T follicular helper cell (primary cell): ENCODE results near the gene PAK1IP1.
"Not testable (repeated sequence)": the region's sequence is repeated elsewhere in the genome, so short reads cannot be mapped to it uniquely, and the experiment has no call there.

Source experiments
- DNase-seq: peaks from one replicate; pipeline ENCODE4 v3.0.0-alpha.2; 2020; ENCODE audit warnings: low read depth

Gene PAK1IP1

DNA sequence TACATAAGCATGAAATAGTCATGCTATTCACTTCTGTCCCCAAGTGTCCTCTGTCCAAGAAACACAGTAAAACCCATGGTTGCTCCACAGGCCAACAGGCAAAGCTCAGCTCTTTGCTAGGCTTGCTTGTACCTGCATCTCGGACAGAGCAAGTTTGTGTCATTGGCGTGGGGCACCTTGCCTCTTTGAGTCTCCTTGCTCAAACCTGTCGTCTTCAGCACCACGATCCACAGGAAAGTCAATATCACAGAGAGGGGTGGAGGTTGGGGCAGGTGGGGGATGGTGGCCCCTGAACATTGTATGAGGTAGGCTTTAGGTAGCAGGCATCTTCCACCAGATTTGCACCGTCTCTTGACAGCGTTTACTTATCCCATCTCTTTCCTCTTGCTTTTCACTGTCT, 48.7 kb downstream of the PAK1IP1 start:
- DNase-seq, result no peak

DNA sequence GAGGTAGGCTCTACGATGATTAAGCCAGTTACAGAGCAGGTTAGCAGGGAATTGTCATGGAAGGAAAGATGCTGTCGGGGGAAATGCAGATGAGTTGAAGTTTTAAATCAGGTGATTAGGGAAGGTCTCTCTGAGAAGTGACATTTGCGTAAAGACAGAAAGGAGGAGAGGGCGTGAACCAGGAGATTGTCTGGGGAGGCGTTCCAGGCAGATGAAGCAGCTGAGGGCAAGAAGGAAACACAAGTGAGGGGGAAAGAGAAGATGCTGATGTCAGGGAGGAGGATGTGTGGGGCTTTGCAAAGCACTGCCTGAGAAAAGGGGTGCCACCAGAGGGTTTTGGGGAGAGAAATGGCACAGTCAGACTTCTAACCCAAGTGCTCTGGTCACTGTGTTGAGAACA, 50.3 kb downstream of the PAK1IP1 start:
- no peak for DNase-seq

DNA sequence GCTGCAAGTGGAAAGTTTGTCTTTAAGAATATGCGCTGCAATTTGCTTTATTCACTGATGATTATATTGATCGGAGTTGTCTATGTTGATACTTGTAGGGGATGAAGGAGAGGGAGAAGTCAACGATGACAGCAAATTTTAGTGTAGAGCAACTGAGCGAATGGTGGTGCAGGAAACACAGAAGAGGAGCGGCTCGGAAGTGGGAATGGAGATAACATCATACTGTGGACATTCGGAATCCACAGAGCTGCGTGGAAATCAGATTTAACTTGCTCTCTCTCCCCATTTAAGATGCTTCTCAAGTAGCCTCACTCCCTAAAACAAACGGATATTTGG, 52.1 kb downstream of the PAK1IP1 start:
- DNase-seq, result no peak

DNA sequence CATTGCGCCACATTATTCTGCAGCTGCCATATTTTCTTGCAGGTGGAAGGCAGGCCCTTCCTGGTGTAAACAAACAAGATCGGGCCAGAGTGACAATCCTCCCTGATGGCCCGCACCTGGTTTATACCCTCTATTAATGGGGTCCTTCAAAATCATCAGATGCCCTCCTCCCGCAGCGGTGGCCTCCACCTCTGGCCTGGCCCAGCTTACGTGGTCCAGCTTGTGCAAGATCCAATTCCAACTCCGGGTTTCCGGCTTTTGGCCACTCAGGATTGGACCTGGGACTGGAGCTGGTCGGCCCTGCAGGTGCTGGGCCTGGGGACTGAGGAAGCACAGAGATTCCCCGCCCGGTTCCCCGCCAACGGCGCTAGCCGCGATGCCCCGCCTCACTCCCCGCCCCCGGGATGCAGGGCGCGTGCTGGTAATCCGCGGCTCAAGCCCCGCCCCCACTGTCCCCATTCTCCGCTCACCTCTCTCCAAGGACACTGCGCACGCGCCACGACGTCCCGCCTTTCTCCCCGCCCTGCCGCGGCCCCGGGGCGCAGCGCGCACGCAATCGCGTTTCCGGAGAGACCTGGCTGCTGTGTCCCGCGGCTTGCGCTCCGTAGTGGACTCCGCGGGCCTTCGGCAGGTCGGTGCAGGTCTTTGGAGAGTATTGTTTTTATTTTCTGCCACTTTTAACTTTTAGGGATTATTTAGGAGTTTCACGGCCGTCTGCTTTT, 52.6 kb downstream of the PAK1IP1 start, which contains the start of gene TMEM14B:
Gene TMEM14B (plus strand): TSS at position 555 of the 722 bp plus-strand sequence. CDS start 1,441 bp downstream, outside the sequence.
- DNase-seq, result peak; percentile 99

DNA sequence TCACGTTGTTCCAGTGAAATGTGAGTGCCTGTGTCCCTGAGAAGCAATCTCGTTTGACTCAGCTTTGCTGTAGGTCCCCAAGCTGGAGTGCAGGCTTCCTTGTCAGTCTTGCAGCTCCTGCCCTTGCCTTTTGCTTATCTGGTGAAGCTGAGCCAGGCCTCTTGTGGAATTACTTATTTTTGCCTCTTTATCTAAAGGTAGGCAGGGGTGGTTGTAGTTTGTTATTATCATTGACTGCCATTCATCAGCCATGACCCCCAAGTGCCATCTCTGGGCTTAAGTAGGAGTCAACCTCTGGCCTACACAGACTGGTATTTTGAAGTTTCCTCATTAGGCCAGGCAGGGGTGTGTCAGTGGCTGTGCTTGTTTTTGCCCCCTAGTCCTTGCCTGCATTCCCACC, 55.0 kb downstream of the PAK1IP1 start:
- DNase-seq, result no peak

DNA sequence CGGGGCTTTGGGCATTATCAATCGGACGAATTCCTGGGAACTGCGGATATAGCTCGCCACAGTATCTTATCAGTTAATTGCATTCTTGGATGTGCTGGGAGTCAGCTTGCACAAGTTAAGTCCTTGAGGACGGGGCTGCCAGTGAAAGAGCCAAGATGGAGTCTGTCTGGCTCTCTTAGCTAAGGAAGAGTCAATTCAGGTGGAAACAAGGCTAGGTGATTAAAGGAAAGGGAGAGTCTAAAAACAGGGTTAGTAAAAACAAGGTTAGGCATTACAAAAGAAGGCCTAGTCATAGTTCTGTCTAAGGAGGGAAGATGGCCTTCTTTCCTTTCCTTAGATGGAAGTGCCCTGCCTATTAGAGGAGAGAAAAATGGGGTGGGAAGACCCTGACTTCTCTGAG, 55.8 kb downstream of the PAK1IP1 start:
- DNase-seq, result not testable (repeated sequence)

DNA sequence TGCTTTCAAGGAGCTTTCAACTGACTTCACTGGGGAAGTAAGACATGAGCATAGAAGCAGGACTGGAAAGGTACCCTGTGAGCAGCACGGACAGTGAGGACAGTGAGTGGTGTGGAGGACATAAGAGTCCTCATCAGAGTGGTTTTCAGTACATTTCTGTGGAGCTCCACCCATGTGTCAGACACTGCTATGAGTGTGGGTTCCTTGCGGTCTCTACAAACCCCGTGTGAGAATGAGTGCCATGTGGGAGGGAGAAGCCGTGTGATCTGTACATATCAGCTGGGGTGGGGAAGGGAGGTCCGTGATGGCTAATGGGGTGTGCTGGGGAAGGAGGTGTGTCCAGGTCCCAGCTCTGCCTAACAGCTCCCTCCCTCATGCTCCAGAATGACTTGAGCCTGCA, 57.0 kb downstream of the PAK1IP1 start:
- DNase-seq, result not testable (repeated sequence)

DNA sequence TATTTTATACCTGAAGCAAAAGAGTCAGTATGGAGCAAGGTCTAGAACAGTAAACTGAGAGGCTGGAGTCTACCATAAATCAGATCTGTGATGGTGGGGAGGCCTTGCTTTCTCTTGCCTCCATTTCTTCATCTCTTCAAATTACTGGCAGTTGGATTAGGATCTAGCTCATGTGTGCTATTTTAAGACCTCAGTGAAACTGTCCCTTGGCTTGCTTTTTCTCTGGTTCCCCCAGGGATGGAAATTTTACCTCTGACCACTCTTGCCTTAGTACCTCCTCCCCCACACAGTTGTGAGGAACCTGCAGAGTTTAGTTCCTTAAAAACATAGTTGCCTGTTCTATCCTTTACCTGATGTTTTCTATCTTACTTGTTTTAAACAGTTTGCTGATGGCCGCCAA, 61.3 kb downstream of the PAK1IP1 start:
- DNase-seq, result no peak
